ENCODE results near the gene MPRIP. TPM values are rescaled to one million over a fixed set of nuclear protein-coding genes. Genes with fewer than 3 reads are reported as not detected.

The MPRIP gene
- total RNA-seq, 4 donors from 2014 or later = 141 to 305 (median 291) TPM

GRCh38 chr17:17112628-17113200 is 70.5 kb downstream of the MPRIP start:
- peak in 1 of 3 donors; percentile 41 for DNase-seq
- H3K9me3 ChIP-seq = no peaks in the 10 kb centered on the region
- H3K36me3 ChIP-seq = no peaks in the 10 kb centered on the region
- no peaks in the 10 kb centered on the region for H3K27me3 ChIP-seq
- H3K27ac ChIP-seq = no peak overlapping the region
- no peak overlapping the region for H3K4me3 ChIP-seq
- TF ChIP-seq CTCF (IDR thresholded peaks at IDR 0.05) = no peak
- TF ChIP-seq POLR2A (IDR thresholded peaks at IDR 0.05) = no peak
- H3K4me1 ChIP-seq = peaks cover 0 to 62% (median 6%) of the 10 kb centered on the region in 4 donors

GRCh38 chr17:17114592-17115225 is 72.5 kb downstream of the MPRIP start:
- no peak overlapping the region for H3K4me3 ChIP-seq
- no peak for DNase-seq
- no peaks in the 10 kb centered on the region for H3K9me3 ChIP-seq
- no peaks in the 10 kb centered on the region for H3K36me3 ChIP-seq
- no peak overlapping the region for H3K27ac ChIP-seq
- H3K4me1 ChIP-seq = peaks cover 11 to 62% (median 21%) of the 10 kb centered on the region in 4 donors
- TF ChIP-seq CTCF (IDR thresholded peaks at IDR 0.05) (no peak), POLR2A (IDR thresholded peaks at IDR 0.05) (no peak)
- no peaks in the 10 kb centered on the region for H3K27me3 ChIP-seq

GRCh38 chr17:17115620-17116019 is 73.4 kb downstream of the MPRIP start:
- peaks cover 11 to 62% (median 17%) of the 10 kb centered on the region in 4 donors for H3K4me1 ChIP-seq
- no peak overlapping the region for H3K4me3 ChIP-seq
- H3K27me3 ChIP-seq = no peaks in the 10 kb centered on the region
- no peaks in the 10 kb centered on the region for H3K9me3 ChIP-seq
- TF ChIP-seq POLR2A (IDR thresholded peaks at IDR 0.05) (no peak), CTCF (IDR thresholded peaks at IDR 0.05) (no peak)
- H3K27ac ChIP-seq = no peak overlapping the region
- peak in 1 of 3 donors; percentile 27 for DNase-seq
- H3K36me3 ChIP-seq = no peaks in the 10 kb centered on the region

- Histone ChIP-seq H3K27ac (no peak overlapping the region), H3K4me1 (peaks cover 11 to 67% (median 19%) of the 10 kb centered on the region in 4 donors), H3K36me3 (no peaks in the 10 kb centered on the region), H3K27me3 (no peaks in the 10 kb centered on the region), H3K4me3 (no peak overlapping the region), H3K9me3 (no peaks in the 10 kb centered on the region)
- no peak for TF ChIP-seq CTCF (IDR thresholded peaks at IDR 0.05)
- no peak for TF ChIP-seq POLR2A (IDR thresholded peaks at IDR 0.05)
- no peak for DNase-seq
These were observed 74.1 kb downstream of the MPRIP start for GRCh38 chr17:17116406-17116805.

GRCh38 chr17:17117923-17118322 is 75.7 kb downstream of the MPRIP start:
- Histone ChIP-seq H3K27ac (peak overlapping the region in 2 of 4 donors; percentile 71 to 86), H3K36me3 (no peaks in the 10 kb centered on the region), H3K27me3 (no peaks in the 10 kb centered on the region), H3K9me3 (no peaks in the 10 kb centered on the region), H3K4me3 (no peak overlapping the region), H3K4me1 (peaks cover 11 to 67% (median 19%) of the 10 kb centered on the region in 4 donors)
- TF ChIP-seq POLR2A (IDR thresholded peaks at IDR 0.05) (no peak), CTCF (IDR thresholded peaks at IDR 0.05) (no peak)
- DNase-seq = no peak

All from Peyer's patch (tissue), 4 donors.